Retinal pigment epithelial cell (primary cell): ENCODE data around the gene CHD2.
"Not testable (repeated sequence)": the region's sequence is repeated elsewhere in the genome, so short reads cannot be mapped to it uniquely, and the experiment has no call there.

Experiments used
- DNase-seq: peaks from one replicate; pipeline ENCODE4 v3.0.0-alpha.2; 2010; ENCODE audit warnings: low read depth
- H3K4me3 ChIP-seq: 2 replicates; pipeline ENCODE4 v1.5.1; 2011; ENCODE audit warnings: mild to moderate bottlenecking, low read length, control low read depth, moderate library complexity
- TF ChIP-seq, protein P1 (sequence below): conservative IDR thresholded peaks from 2 replicates; pipeline ENCODE4 v1.5.1; 2011; ENCODE audit warnings: low read depth, low read length, control low read depth, inconsistent platforms

CHD2 gene

DNA sequence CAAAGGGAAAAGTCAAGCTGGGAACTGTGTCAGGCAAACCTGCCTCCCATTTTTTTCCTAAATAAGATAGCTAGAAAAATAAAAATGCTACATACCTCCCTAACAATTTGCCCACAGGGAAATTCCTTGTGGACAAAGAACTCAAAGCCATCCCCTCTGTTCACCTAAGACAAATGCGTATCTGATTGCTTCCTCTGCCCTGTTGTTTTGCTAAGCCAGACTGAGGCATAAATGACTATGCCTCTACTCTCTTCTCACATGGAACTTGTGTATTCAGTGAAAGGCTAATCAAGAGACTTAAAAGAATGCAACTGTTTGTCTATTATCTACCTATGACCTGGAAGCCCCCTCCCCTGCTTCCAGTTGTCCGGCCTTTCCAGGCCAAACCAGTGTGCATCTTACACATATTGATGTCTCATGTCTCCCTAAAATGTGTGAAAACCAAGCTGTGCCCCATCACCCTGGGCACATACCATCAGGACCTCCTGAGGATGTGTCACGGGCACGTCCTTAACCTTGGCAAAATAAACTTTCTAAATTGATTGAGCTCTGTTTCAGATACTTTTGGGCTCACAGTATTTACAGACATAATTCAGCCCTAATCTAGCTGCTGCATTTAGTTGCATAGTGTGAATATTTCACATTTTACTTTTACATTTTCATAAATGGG is 15.8 kb downstream of the CHD2 start:
- no peak overlapping the region for H3K4me3 ChIP-seq
- TF ChIP-seq, protein P1, sequence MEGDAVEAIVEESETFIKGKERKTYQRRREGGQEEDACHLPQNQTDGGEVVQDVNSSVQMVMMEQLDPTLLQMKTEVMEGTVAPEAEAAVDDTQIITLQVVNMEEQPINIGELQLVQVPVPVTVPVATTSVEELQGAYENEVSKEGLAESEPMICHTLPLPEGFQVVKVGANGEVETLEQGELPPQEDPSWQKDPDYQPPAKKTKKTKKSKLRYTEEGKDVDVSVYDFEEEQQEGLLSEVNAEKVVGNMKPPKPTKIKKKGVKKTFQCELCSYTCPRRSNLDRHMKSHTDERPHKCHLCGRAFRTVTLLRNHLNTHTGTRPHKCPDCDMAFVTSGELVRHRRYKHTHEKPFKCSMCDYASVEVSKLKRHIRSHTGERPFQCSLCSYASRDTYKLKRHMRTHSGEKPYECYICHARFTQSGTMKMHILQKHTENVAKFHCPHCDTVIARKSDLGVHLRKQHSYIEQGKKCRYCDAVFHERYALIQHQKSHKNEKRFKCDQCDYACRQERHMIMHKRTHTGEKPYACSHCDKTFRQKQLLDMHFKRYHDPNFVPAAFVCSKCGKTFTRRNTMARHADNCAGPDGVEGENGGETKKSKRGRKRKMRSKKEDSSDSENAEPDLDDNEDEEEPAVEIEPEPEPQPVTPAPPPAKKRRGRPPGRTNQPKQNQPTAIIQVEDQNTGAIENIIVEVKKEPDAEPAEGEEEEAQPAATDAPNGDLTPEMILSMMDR, result no peak
- no peak for DNase-seq

DNA sequence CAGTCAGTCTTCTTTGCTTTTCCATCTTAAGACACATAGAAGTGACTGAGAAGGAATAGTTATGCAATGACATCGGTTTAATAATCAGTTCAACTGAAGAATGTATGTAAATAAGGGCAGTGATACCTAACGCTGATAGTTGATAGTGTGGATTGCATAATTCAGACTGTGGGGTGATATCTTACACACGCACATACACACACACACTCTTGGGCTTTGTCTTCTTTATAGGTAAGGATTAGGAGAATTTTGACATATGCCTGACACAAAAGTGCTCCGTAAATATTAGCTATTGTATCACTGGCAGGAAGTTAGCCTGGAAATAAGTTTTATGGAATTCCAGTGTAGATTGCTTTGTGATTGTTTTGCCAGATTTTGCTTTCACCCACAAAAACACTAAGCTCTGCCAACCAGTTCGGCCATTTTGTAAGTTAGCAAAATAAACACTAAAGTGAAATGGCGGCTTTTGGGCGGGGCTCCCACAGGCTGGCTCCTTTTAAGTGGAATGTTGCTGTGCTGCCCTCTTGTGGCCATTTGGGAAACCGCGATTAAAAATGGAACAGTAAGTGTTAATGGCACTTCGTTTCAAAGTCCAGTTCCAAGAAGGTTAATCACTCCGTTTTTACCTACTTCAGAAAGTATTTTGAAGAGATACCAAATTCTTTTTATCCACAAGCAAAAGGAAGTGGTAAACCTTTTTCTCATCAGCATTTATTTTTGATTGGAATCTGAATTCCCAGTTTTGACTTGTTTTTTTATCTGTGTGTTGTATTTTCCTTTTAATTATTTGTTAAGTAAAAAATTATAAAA is 17.7 kb downstream of the CHD2 start:
- DNase-seq, result peak; percentile 67
- no peak overlapping the region for H3K4me3 ChIP-seq
- TF ChIP-seq, protein P1, result peak; percentile 80

DNA sequence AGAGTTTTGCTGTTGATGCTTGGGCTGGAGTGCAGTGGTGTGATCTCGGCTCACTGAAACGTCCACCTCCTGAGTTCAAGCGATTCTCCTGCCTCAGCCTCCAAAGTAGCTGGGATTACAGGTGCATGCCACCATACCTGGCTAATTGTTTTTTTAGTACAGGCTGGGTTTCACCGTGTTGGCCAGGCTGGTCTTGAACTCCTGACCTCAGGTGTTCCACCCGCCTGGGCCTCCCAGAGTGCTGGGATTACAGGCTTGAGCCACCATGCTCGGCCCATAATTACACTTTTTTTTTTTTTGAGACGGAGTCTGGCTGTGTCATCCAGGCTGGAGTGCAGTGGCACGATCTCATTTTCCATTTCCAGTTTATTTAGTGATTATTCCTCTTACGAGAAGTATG is 18.8 kb downstream of the CHD2 start:
- not testable (repeated sequence) for H3K4me3 ChIP-seq, DNase-seq

DNA sequence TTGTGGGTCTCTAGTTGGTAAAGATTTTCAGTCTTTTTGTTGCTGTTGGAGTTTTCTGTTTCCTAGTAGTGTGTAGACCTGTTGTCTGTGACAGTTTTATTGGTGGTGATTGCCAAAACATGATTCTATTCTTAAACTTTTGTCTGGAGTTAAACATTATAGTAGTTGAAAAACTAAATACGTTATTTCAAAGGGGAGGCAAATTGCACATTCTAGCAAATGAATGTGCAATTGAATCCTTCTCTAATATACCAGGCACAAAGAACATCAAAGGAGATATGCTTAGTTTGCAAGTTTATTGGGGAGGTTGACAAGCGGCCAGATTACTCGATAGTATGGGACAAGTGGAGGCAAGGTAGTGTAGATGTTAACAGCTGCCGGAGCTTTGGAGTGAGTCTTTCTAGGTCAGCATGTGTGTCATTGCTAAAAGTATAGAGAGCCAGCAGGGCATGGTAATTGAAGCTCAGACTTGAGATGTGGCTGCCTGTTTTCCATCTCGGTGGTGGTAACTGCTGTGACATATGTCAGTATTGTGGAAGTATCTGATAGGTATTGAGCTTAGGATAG is 20.6 kb downstream of the CHD2 start:
- H3K4me3 ChIP-seq, result no peak overlapping the region
- TF ChIP-seq, protein P1, result no peak
- no peak for DNase-seq

DNA sequence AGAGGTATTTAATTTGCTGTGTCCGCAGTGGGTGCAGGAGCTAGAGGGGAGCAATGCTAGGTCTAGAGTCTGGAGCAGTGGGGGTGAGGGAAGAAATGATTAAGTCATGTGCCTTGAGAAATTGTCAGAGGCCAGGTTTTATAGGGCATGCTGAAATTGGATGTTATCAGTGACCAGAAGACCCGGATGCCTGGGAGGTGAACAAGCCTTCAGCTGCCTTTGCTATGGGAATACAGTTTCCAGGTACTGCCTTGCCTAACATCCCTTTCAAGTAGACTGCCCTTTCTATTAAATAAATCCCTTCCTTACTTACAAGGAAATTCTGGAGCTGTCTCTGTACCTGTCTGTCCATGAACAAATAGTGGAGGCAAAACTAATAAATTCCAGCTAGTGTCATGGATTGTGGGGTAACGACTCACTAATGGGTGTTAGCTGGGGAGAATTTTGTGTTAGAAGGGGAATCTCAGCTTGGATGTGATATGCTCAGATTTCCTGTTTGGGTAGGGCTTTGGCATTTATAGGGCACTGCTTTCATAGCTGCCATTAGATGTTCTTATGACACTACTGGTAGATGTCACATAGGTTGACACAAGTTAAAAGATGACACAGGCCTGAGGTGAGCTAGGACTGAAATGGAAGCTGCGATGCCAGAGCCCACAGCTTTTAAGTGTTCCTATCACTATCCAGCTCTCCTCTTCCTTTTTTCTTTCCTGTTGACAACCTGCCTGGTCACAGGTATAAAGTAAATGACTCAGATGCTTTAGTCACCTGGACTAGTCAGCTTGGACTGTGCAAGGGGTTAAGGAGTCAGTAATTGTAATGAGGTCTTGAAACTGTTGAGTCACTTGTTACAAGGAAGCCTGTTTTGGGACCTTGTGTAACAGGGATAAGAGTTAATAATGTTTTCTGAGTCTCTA is 21.3 kb downstream of the CHD2 start:
- no peak overlapping the region for H3K4me3 ChIP-seq
- TF ChIP-seq, protein P1, result no peak
- no peak for DNase-seq

DNA sequence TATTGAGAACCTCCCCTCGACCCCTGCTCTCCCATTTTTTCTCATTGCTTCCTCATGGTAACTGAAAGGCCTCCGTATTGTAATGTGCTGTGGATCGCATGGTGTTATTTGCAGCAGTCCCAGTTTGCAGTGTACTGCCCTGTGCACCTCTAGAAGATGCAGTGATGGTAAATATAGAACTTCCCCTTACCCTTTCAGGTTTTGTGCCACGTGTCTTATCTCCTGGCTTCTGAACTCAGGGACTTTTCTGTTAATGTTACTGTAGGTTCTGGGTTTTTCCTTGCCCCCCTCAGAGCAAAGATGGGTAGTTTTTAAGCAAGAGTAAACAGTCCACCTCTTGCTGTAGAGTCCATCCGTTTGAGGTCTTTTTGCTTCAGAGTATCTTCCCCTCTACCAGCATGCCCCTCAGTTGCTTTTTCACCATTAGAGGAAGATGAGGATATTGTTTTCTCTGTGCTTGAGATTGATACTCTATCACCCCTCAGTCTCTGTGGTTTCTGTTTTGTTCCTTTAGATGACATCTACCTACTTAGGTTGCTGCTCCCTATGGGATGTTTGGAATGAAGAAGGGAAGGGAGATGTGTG is 22.4 kb downstream of the CHD2 start:
- TF ChIP-seq, protein P1, result no peak
- no peak overlapping the region for H3K4me3 ChIP-seq
- no peak for DNase-seq

DNA sequence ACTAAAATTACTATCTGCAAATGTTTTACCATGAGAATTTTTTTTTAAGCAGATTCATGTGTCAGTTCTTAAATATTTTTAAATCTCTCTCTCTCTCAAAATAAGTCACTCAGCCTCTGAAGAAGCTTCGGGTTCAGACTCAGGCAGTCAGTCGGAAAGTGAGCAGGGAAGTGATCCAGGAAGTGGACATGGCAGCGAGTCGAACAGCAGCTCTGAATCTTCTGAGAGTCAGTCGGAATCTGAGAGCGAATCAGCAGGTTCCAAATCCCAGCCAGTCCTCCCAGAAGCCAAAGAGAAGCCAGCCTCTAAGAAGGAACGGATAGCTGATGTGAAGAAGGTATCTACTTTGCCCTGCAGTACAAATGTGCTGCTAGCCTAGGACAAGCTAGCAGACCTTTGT is 24.1 kb downstream of the CHD2 start:
- H3K4me3 ChIP-seq, result no peak overlapping the region
- DNase-seq, result no peak
- TF ChIP-seq, protein P1, result no peak
